Activated CD8-positive, alpha-beta memory T cell treated with anti-CD3 and anti-CD28 coated beads, Interleukin-2, amount 10 ng/mL, durations not matched to agents 7 days and 5 days (primary cell): Measurements from ENCODE around the gene ERP27. TPM values are rescaled to one million over a fixed set of nuclear protein-coding genes. Genes with fewer than 3 reads are reported as not detected.

ENCODE experiments used
- ATAC-seq: fragments of 150-1000 bp; cut with Tn5 transposase; one replicate; pipeline ENCODE4 v1.10.0; 2021; ENCODE audit warnings: moderate library complexity
- CTCF ChIA-PET: fragments of 350-600 bp; sonication (Branson Sonifier 250); formaldehyde crosslinking; loops from one replicate; lab custom pipeline; 2021; ENCODE audit warnings: antibody characterized with exemption; lab: Charles Lee
- DNase-seq: peaks from one replicate; pipeline ENCODE4 v3.0.0-alpha.2; 2020
- H3K27ac Mint-ChIP-seq: one replicate; pipeline ENCODE4 v1.8.0; 2021; ENCODE audit warnings: mild to moderate bottlenecking, mixed read lengths
- H3K27me3 Mint-ChIP-seq: one replicate; pipeline ENCODE4 v1.8.0; 2021; ENCODE audit warnings: mixed read lengths
- H3K36me3 Mint-ChIP-seq: one replicate; pipeline ENCODE4 v1.8.0; 2021; ENCODE audit warnings: mild to moderate bottlenecking, mixed read lengths
- H3K4me1 Mint-ChIP-seq: one replicate; pipeline ENCODE4 v1.8.0; 2021; ENCODE audit warnings: mixed read lengths
- H3K4me3 Mint-ChIP-seq: one replicate; pipeline ENCODE4 v1.8.0; 2021; ENCODE audit warnings: mild to moderate bottlenecking, moderate library complexity, mixed read lengths
- H3K9me3 Mint-ChIP-seq: one replicate; pipeline ENCODE4 v1.8.0; 2022; ENCODE audit warnings: low read depth, mixed read lengths
- total RNA-seq, 2 experiments: library from RNA; stranded (reverse); gene quantifications; one replicate each; pipeline ENCODE4 v1.2.3, GENCODE V29; 2021

ERP27 gene
- total RNA-seq, 2 experiments from 2014 or later = 5.4 to 7.7 TPM

- Mint-ChIP-seq H3K27ac (no peak overlapping the region), H3K4me3 (no peak overlapping the region), H3K4me1 (peaks cover 20% of the 10 kb centered on the region), H3K9me3 (peaks cover 2% of the 10 kb centered on the region), H3K36me3 (peaks cover 28% of the 10 kb centered on the region), H3K27me3 (no peaks in the 10 kb centered on the region)
- ATAC-seq = no peak
- CTCF ChIA-PET = interaction anchor here (1.1 kb wide), 1 partner anchor 9 kb away, joined by 3 read pairs; no protein-coding TSS in a partner anchor
- DNase-seq = no peak
These were observed 32.9 kb downstream of the ERP27 start for GRCh38 chr12:14905269-14906004.

- DNase-seq (no peak), ATAC-seq (no peak)
- peaks cover 14% of the 10 kb centered on the region for H3K4me1 Mint-ChIP-seq
- H3K27me3 Mint-ChIP-seq = no peaks in the 10 kb centered on the region
- no peak overlapping the region for H3K4me3 Mint-ChIP-seq
- CTCF ChIA-PET = no interaction called here
- peaks cover 2% of the 10 kb centered on the region for H3K9me3 Mint-ChIP-seq
- H3K27ac Mint-ChIP-seq = no peak overlapping the region
- peaks cover 23% of the 10 kb centered on the region for H3K36me3 Mint-ChIP-seq
These were observed 33.5 kb downstream of the ERP27 start for GRCh38 chr12:14904854-14905253.

GRCh38 chr12:14903386-14904098 is 34.8 kb downstream of the ERP27 start:
- H3K9me3 Mint-ChIP-seq = peaks cover 2% of the 10 kb centered on the region
- ATAC-seq (no peak), DNase-seq (no peak)
- peaks cover 16% of the 10 kb centered on the region for H3K36me3 Mint-ChIP-seq
- no peak overlapping the region for H3K27ac Mint-ChIP-seq
- H3K27me3 Mint-ChIP-seq = no peaks in the 10 kb centered on the region
- peaks cover 10% of the 10 kb centered on the region for H3K4me1 Mint-ChIP-seq
- no peak overlapping the region for H3K4me3 Mint-ChIP-seq
- CTCF ChIA-PET = interaction anchor here (1.2 kb wide), 1 partner anchor 92 kb away, joined by 3 read pairs; no protein-coding TSS in a partner anchor

- ATAC-seq = no peak
- no peak overlapping the region for H3K4me3 Mint-ChIP-seq
- peaks cover 6% of the 10 kb centered on the region for H3K36me3 Mint-ChIP-seq
- no peaks in the 10 kb centered on the region for H3K27me3 Mint-ChIP-seq
- CTCF ChIA-PET = interaction anchor here (1.2 kb wide), 1 partner anchor 93 kb away, joined by 3 read pairs; no protein-coding TSS in a partner anchor
- H3K27ac Mint-ChIP-seq = no peak overlapping the region
- DNase-seq = no peak
- H3K4me1 Mint-ChIP-seq = peaks cover 2% of the 10 kb centered on the region
- H3K9me3 Mint-ChIP-seq = no peaks in the 10 kb centered on the region
These were observed 35.9 kb downstream of the ERP27 start for GRCh38 chr12:14902465-14902864.

GRCh38 chr12:14901228-14901562 is 37.1 kb downstream of the ERP27 start:
- ATAC-seq = no peak
- CTCF ChIA-PET = no interaction called here

GRCh38 chr12:14900521-14901227 is 37.7 kb downstream of the ERP27 start:
- CTCF ChIA-PET = no interaction called here
- Mint-ChIP-seq H3K4me3 (no peak overlapping the region), H3K27ac (no peak overlapping the region), H3K9me3 (no peaks in the 10 kb centered on the region), H3K36me3 (no peaks in the 10 kb centered on the region), H3K4me1 (peaks cover 2% of the 10 kb centered on the region), H3K27me3 (peaks cover 2% of the 10 kb centered on the region)
- DNase-seq (no peak), ATAC-seq (no peak)

More at GRCh38 chr12:14901228-14901562, 37.1 kb downstream of the ERP27 start:
- Mint-ChIP-seq H3K27ac (no peak overlapping the region), H3K36me3 (peaks cover 2% of the 10 kb centered on the region), H3K9me3 (no peaks in the 10 kb centered on the region), H3K27me3 (no peaks in the 10 kb centered on the region), H3K4me1 (peaks cover 2% of the 10 kb centered on the region), H3K4me3 (no peak overlapping the region)
- DNase-seq = no peak

GRCh38 chr12:14896521-14897169 is 41.7 kb downstream of the ERP27 start:
- Mint-ChIP-seq H3K4me1 (no peaks in the 10 kb centered on the region), H3K27me3 (peaks cover 5% of the 10 kb centered on the region), H3K9me3 (no peaks in the 10 kb centered on the region), H3K36me3 (no peaks in the 10 kb centered on the region), H3K4me3 (no peak overlapping the region), H3K27ac (no peak overlapping the region)
- ATAC-seq = no peak
- CTCF ChIA-PET = interaction anchor here (1.2 kb wide), 2 partner anchors 10 to 49 kb away, joined by 3 read pairs; no protein-coding TSS in a partner anchor
- DNase-seq = no peak

- H3K4me3 Mint-ChIP-seq = no peak overlapping the region
- DNase-seq = no peak
- H3K27ac Mint-ChIP-seq = no peak overlapping the region
- CTCF ChIA-PET = interaction anchor here (0.6 kb wide), 1 partner anchor 102 kb away, joined by 3 read pairs; no protein-coding TSS in a partner anchor
- ATAC-seq = no peak
- peaks cover 16% of the 10 kb centered on the region for H3K27me3 Mint-ChIP-seq
- H3K36me3 Mint-ChIP-seq = no peaks in the 10 kb centered on the region
- no peaks in the 10 kb centered on the region for H3K4me1 Mint-ChIP-seq
- H3K9me3 Mint-ChIP-seq = no peaks in the 10 kb centered on the region
These were observed 44.7 kb downstream of the ERP27 start for GRCh38 chr12:14893506-14894250.

- H3K4me3 Mint-ChIP-seq = no peak overlapping the region
- H3K27ac Mint-ChIP-seq = no peak overlapping the region
- no peaks in the 10 kb centered on the region for H3K4me1 Mint-ChIP-seq
- no peaks in the 10 kb centered on the region for H3K36me3 Mint-ChIP-seq
- CTCF ChIA-PET = interaction anchor here (0.7 to 1.4 kb wide), 2 partner anchors 45 to 94 kb away, joined by 3 read pairs; no protein-coding TSS in a partner anchor
- DNase-seq (no peak), ATAC-seq (no peak)
- H3K9me3 Mint-ChIP-seq = no peaks in the 10 kb centered on the region
- peaks cover 22% of the 10 kb centered on the region for H3K27me3 Mint-ChIP-seq
These were observed 45.4 kb downstream of the ERP27 start for GRCh38 chr12:14892726-14893505.

GRCh38 chr12:14890701-14891100 is 47.6 kb downstream of the ERP27 start:
- no peak overlapping the region for H3K4me3 Mint-ChIP-seq
- H3K36me3 Mint-ChIP-seq = no peaks in the 10 kb centered on the region
- no peak for ATAC-seq
- no peak for DNase-seq
- peaks cover 35% of the 10 kb centered on the region for H3K27me3 Mint-ChIP-seq
- H3K9me3 Mint-ChIP-seq = no peaks in the 10 kb centered on the region
- H3K4me1 Mint-ChIP-seq = peaks cover 3% of the 10 kb centered on the region
- no peak overlapping the region for H3K27ac Mint-ChIP-seq
- CTCF ChIA-PET = interaction anchor here (1.3 kb wide), 1 partner anchor 49 kb away, joined by 3 read pairs; no protein-coding TSS in a partner anchor

- ATAC-seq (no peak), DNase-seq (no peak)
- Mint-ChIP-seq H3K9me3 (no peaks in the 10 kb centered on the region), H3K4me1 (peaks cover 13% of the 10 kb centered on the region), H3K27ac (no peak overlapping the region), H3K4me3 (no peak overlapping the region), H3K27me3 (peaks cover 39% of the 10 kb centered on the region), H3K36me3 (peaks cover 3% of the 10 kb centered on the region)
- CTCF ChIA-PET = no interaction called here
These were observed 52.1 kb downstream of the ERP27 start for GRCh38 chr12:14886271-14886670.
